Endothelial cell of umbilical vein (primary cell): Measurements from ENCODE around the gene CAP2. TPM values are rescaled to one million over a fixed set of nuclear protein-coding genes. Genes with fewer than 3 reads are reported as not detected.

Experiments
- BruUV-seq: library from RNA; stranded (reverse); fragments of 400-500 nt; replicated peaks from 2 replicates; lab custom pipeline; 2021; lab: Mats Ljungman, UMichigan
- CTCF ChIA-PET: fragments of 300-600, 350-600 bp; sonication (Branson Sonifier 250); formaldehyde crosslinking; loops from one replicate; lab custom pipeline; 2021; ENCODE audit warnings: antibody characterized with exemption, inconsistent platforms; lab: Charles Lee
- POLR2A ChIA-PET: fragments of 300-600, 350-600 bp; sonication (Branson Sonifier 250); formaldehyde crosslinking; loops from one replicate; lab custom pipeline; 2021; ENCODE audit warnings: antibody characterized with exemption, inconsistent platforms; lab: Charles Lee
- DNase-seq: peaks from one replicate; pipeline ENCODE4 v3.0.0-alpha.2; 2011; ENCODE audit warnings: low read depth, low spot score
- FAIRE-seq: peaks from 2 replicates; lab custom pipeline; 2011; peaks lifted over from hg19 to GRCh38; lab: Jason Lieb, UNC
- H2AFZ ChIP-seq: 2 replicates; pipeline ENCODE4 v1.6.0; 2012; ENCODE audit warnings: low read depth, low read length, control low read depth, inconsistent platforms
- H3K27ac ChIP-seq: 2 replicates; pipeline ENCODE4 v1.5.1; 2011; ENCODE audit warnings: low read depth, mild to moderate bottlenecking, control low read depth, low read length, moderate library complexity; ENCODE audit not compliant: insufficient read depth
- H3K27me3 ChIP-seq, 2 experiments: 2 replicates each; pipeline versions ENCODE4 v1.6.0 to v1.6.1; 2011; ENCODE audit warnings: low read length in 2 of 2, mixed read lengths in 1 of 2; ENCODE audit not compliant: control insufficient read depth in 2 of 2, insufficient read depth in 2 of 2
- H3K36me3 ChIP-seq, 2 experiments: 2 replicates in 1 of 2; 3 replicates in 1 of 2; pipeline ENCODE4 v1.5.1; 2011; ENCODE audit warnings: low read length in 2 of 2, mild to moderate bottlenecking in 1 of 2, moderate library complexity in 1 of 2; ENCODE audit not compliant: control insufficient read depth in 2 of 2, insufficient read depth in 2 of 2; ENCODE audit errors: extremely low read depth in 1 of 2
- H3K4me1 ChIP-seq: 3 replicates; pipeline ENCODE4 v1.5.1; 2011; ENCODE audit warnings: mild to moderate bottlenecking, low read length; ENCODE audit not compliant: control insufficient read depth, insufficient read depth; ENCODE audit errors: extremely low read depth
- H3K4me2 ChIP-seq: 2 replicates; pipeline ENCODE4 v1.6.1; 2011; ENCODE audit warnings: low read length, control low read depth, mixed read lengths; ENCODE audit not compliant: insufficient read depth
- H3K4me3 ChIP-seq, 3 experiments: fragments of 200-600 bp in 1 of 3; sonication (generic), shearing (Covaris generic) in 1 of 3; replicated peaks in 1 of 3; 2 replicates each; pipeline ENCODE4 v1.5.1; 2011 to 2016; ENCODE audit warnings: control low read depth in 3 of 3, low read length in 3 of 3, mild to moderate bottlenecking in 2 of 3, inconsistent platforms in 1 of 3, low read depth in 1 of 3, moderate library complexity in 1 of 3; ENCODE audit not compliant: insufficient read depth in 1 of 3
- H3K79me2 ChIP-seq: 2 replicates; pipeline ENCODE4 v1.6.0; 2012; ENCODE audit warnings: low read length, inconsistent platforms; ENCODE audit not compliant: control insufficient read depth, insufficient read depth
- H3K9ac ChIP-seq: replicated peaks from 2 replicates; pipeline ENCODE3; 2011; ENCODE audit warnings: low read length, control low read depth; ENCODE audit not compliant: insufficient read depth; ENCODE audit errors: extremely low read depth
- H3K9me1 ChIP-seq: replicated peaks from 3 replicates; pipeline ENCODE4 v1.6.0; 2011; ENCODE audit warnings: mild to moderate bottlenecking, low read length; ENCODE audit not compliant: control insufficient read depth, insufficient read depth; ENCODE audit errors: extremely low read depth
- H3K9me3 ChIP-seq: replicated peaks from 2 replicates; pipeline ENCODE4 v1.5.1; 2012; ENCODE audit warnings: low read length, inconsistent platforms; ENCODE audit not compliant: control insufficient read depth, insufficient read depth
- H4K20me1 ChIP-seq: replicated peaks from 2 replicates; pipeline ENCODE3; 2011; ENCODE audit warnings: mild to moderate bottlenecking, low read length; ENCODE audit not compliant: control insufficient read depth, insufficient read depth; ENCODE audit errors: extremely low read depth
- CTCF ChIP-seq, 2 donors: IDR thresholded peaks; 1 replicate in 1 of 2; 2 replicates in 1 of 2; pipeline ENCODE4 v1.5.1; 2011; ENCODE audit warnings: low read length in 2 of 2, mild to moderate bottlenecking in 2 of 2, moderate library complexity in 2 of 2, control low read depth in 1 of 2, inconsistent platforms in 1 of 2, low read depth in 1 of 2; ENCODE audit not compliant: insufficient read depth in 1 of 2; ENCODE audit errors: extremely low read depth in 1 of 2
- EZH2 ChIP-seq: IDR thresholded peaks from 2 replicates; pipeline ENCODE4 v1.6.1; 2012; ENCODE audit warnings: borderline replicate concordance, low read depth, mild to moderate bottlenecking, moderate library complexity, low read length, inconsistent platforms; ENCODE audit not compliant: severe bottlenecking
- FOS ChIP-seq: IDR thresholded peaks from 2 replicates; pipeline ENCODE4 v1.6.1; 2011; ENCODE audit warnings: mild to moderate bottlenecking, low read length, moderate library complexity, borderline replicate concordance; ENCODE audit not compliant: insufficient read depth
- GATA2 ChIP-seq: IDR thresholded peaks from 2 replicates; pipeline ENCODE4 v1.7.0; 2011; ENCODE audit warnings: low read depth, mild to moderate bottlenecking, moderate library complexity, mixed read lengths, low read length; ENCODE audit not compliant: insufficient read length, insufficient read depth
- JUN ChIP-seq: IDR thresholded peaks from 2 replicates; pipeline ENCODE4 v1.6.1; 2011; ENCODE audit warnings: borderline replicate concordance, low read depth; ENCODE audit not compliant: insufficient read length, insufficient read depth
- MAX ChIP-seq: IDR thresholded peaks from 2 replicates; pipeline ENCODE4 v1.6.1; 2011; ENCODE audit not compliant: insufficient read depth, insufficient read length
- MYC ChIP-seq: IDR thresholded peaks from one replicate; pipeline ENCODE4 v1.6.1; 2011; ENCODE audit warnings: mild to moderate bottlenecking, low read depth, low read length
- POLR2A ChIP-seq: IDR thresholded peaks from 2 replicates; pipeline ENCODE4 v1.6.1; 2012; ENCODE audit warnings: low read depth, mild to moderate bottlenecking, control low read depth, low read length
- POLR2AphosphoS5 ChIP-seq: IDR thresholded peaks from 2 replicates; pipeline ENCODE4 v1.6.1; 2012; ENCODE audit warnings: low read depth, mild to moderate bottlenecking, control low read depth, low read length, moderate library complexity; ENCODE audit not compliant: insufficient read depth
- dilution Hi-C: fragments of 300-500 bp; cut with MboI; formaldehyde crosslinking; loops from one replicate; pipeline ENCODE4 v1.15.0; 2019; ENCODE audit warnings: low sequenced_read_pairs; ENCODE audit not compliant: extremely low pct_ligation_motif_present
- intact Hi-C: fragments of 100-400 bp; cut with micrococcal nuclease; formaldehyde crosslinking; loops from one replicate; pipeline ENCODE4 v1.10.0; 2022
- polyA plus RNA-seq, 4 experiments: library from polyadenylated mRNA; depleted of rRNA in 3 of 4; stranded (reverse) in 3 of 4; unstranded in 1 of 4; fragments of >200 nt; gene quantifications; 2 replicates each; pipeline versions ENCODE4 v1.2.1 to v1.2.3, GENCODE V29; 2011 to 2012; ENCODE audit warnings: missing spikeins in 1 of 4
- total RNA-seq: library from RNA; stranded (reverse); gene quantifications from 2 replicates; pipeline ENCODE4 v1.2.3, GENCODE V29; 2021

The CAP2 gene
- total and polyA plus RNA-seq, 2 donors (not counting 3 experiments of a cell fraction or from before 2014, with no cell fraction given), result 12.2 to 21.3 TPM

GRCh38 chr6:17353440-17354175 is 39.8 kb upstream of the CAP2 start:
- no peak for FAIRE-seq
- no TSS peak for BruUV-seq
- H3K27me3 ChIP-seq, result no peaks in the 10 kb centered on the region
- H2AFZ ChIP-seq, result no peak overlapping the region
- ChIA-PET CTCF (no interaction called here), POLR2A (no interaction called here)
- H3K9me3 ChIP-seq, result no peaks in the 10 kb centered on the region
- TF ChIP-seq FOS, result no peak
- TF ChIP-seq MYC, result no peak
- no peak for TF ChIP-seq JUN
- TF ChIP-seq POLR2A, result no peak
- no peak for TF ChIP-seq MAX
- TF ChIP-seq CTCF (IDR thresholded peaks at IDR 0.05; ENCODE audit: extremely low read depth in 1 of 2, insufficient read depth in 1 of 2, low read depth in 1 of 2, low read length in 2 of 2), result no peak
- no peak for TF ChIP-seq EZH2
- no peak for TF ChIP-seq GATA2
- no peak for TF ChIP-seq POLR2AphosphoS5
- DNase-seq, result no peak
- dilution Hi-C loops, result no loop called here
- no peaks in the 10 kb centered on the region for H3K79me2 ChIP-seq
- H3K4me1 ChIP-seq, result no peaks in the 10 kb centered on the region
- no peaks in the 10 kb centered on the region for H4K20me1 ChIP-seq
- no peaks in the 10 kb centered on the region for H3K36me3 ChIP-seq
- no peaks in the 10 kb centered on the region for H3K9me1 ChIP-seq
- H3K9ac ChIP-seq, result no peak overlapping the region
- H3K4me3 ChIP-seq, result no peak overlapping the region
- no peak overlapping the region for H3K4me2 ChIP-seq
- intact Hi-C loops, result no loop called here
- H3K27ac ChIP-seq, result no peak overlapping the region
